Esophagus squamous epithelium (tissue), 5 donors: ENCODE measurements around the gene AOPEP. TPM values are rescaled to one million over a fixed set of nuclear protein-coding genes. Genes with fewer than 3 reads are reported as not detected.

Source experiments
- DNase-seq: peaks from one replicate; lab custom pipeline; 2025; lab: John Stamatoyannopoulos, UW
- H3K27ac ChIP-seq, 4 donors: fragments of 200-600 bp; sonication (generic); one replicate each; pipeline ENCODE4 v1.5.1; 2016 to 2019; ENCODE audit warnings: mild to moderate bottlenecking in 1 of 4
- H3K27me3 ChIP-seq, 4 donors: fragments of 200-600 bp; sonication (generic); 1 replicate in 3 of 4; 2 replicates in 1 of 4; pipeline versions ENCODE4 v1.5.1 to v1.6.0; 2017 to 2021; ENCODE audit warnings: antibody characterized with exemption in 1 of 4
- H3K36me3 ChIP-seq, 3 donors: fragments of 200-600 bp; sonication (generic); one replicate each; pipeline ENCODE4 v1.5.1; 2016 to 2019
- H3K4me1 ChIP-seq, 3 donors: fragments of 200-600 bp; sonication (generic); one replicate each; pipeline ENCODE4 v1.5.1; 2017 to 2019
- H3K4me3 ChIP-seq, 4 donors: fragments of 200-600 bp; sonication (generic); 1 replicate in 3 of 4; 2 replicates in 1 of 4; pipeline ENCODE4 v1.5.1; 2016 to 2019; ENCODE audit warnings: mild to moderate bottlenecking in 2 of 4, moderate library complexity in 1 of 4
- H3K9me3 ChIP-seq, 3 donors: fragments of 200-600 bp; sonication (generic); one replicate each; pipeline ENCODE4 v1.5.1; 2016 to 2019
- POLR2A ChIP-seq, 4 donors: fragments of 450-650 bp; IDR thresholded peaks; one replicate each; pipeline ENCODE4 v1.6.1; 2017; ENCODE audit warnings: antibody characterized with exemption in 4 of 4, mild to moderate bottlenecking in 4 of 4, moderate library complexity in 3 of 4
- WGBS, 2 donors: methylation state at CpG; one replicate each; pipeline ENCODE4 v1.1.5; 2018; 5-methylcytosine and 5-hydroxymethylcytosine counted together
- intact Hi-C: fragments of 100-400 bp; cut with DNase I; formaldehyde crosslinking; loops from one replicate; pipeline ENCODE4 v1.15.0; 2022
- total RNA-seq, 4 donors: library from RNA; depleted of rRNA; stranded (reverse); fragments of >200 nt; gene quantifications; one replicate each; pipeline ENCODE4 v1.1.0, GENCODE V29; 2016
- TF ChIP-seq, protein P1 (sequence below), 6 experiments: fragments of 450-650 bp in 4 of 6; fragments of 200-600 bp in 2 of 6; sonication (generic) in 2 of 6; IDR thresholded peaks; one replicate each; pipeline ENCODE4 v1.5.1; 2016 to 2019; ENCODE audit warnings: antibody characterized with exemption in 6 of 6, mild to moderate bottlenecking in 4 of 6, moderate library complexity in 4 of 6
- donor health status: DM: yes; HTN: yes; CAD: no.

AOPEP gene
- total RNA-seq, 4 donors from 2014 or later = 101 to 300 (median 115) TPM

GRCh38 chr9:95077766-95078370 lies 351.4 kb downstream of the AOPEP start:
- H3K4me1 ChIP-seq = peaks cover 38 to 100% (median 98%) of the 10 kb centered on the region in 3 donors
- WGBS, 2 donors = 21 to 60% methylated on average over 17 of the region's 17 CpGs
- H3K27me3 ChIP-seq = no peaks in the 10 kb centered on the region
- peak overlapping the region in 3 of 4 donors; percentile 0 to 34 (median 1) for H3K4me3 ChIP-seq
- intact Hi-C loops = no loop called here
- peaks cover 3 to 92% (median 6%) of the 10 kb centered on the region in 3 donors for H3K36me3 ChIP-seq
- no peak for DNase-seq
- H3K27ac ChIP-seq = peak overlapping the region; percentile 87 to 97 (median 89)
- H3K9me3 ChIP-seq = no peaks in the 10 kb centered on the region
- TF ChIP-seq, protein P1, sequence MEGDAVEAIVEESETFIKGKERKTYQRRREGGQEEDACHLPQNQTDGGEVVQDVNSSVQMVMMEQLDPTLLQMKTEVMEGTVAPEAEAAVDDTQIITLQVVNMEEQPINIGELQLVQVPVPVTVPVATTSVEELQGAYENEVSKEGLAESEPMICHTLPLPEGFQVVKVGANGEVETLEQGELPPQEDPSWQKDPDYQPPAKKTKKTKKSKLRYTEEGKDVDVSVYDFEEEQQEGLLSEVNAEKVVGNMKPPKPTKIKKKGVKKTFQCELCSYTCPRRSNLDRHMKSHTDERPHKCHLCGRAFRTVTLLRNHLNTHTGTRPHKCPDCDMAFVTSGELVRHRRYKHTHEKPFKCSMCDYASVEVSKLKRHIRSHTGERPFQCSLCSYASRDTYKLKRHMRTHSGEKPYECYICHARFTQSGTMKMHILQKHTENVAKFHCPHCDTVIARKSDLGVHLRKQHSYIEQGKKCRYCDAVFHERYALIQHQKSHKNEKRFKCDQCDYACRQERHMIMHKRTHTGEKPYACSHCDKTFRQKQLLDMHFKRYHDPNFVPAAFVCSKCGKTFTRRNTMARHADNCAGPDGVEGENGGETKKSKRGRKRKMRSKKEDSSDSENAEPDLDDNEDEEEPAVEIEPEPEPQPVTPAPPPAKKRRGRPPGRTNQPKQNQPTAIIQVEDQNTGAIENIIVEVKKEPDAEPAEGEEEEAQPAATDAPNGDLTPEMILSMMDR (IDR thresholded peaks at IDR 0.05) = no peak
- TF ChIP-seq POLR2A (IDR thresholded peaks at IDR 0.05) = no peak

GRCh38 chr9:95078511-95078910 lies 352.0 kb downstream of the AOPEP start:
- peaks cover 38 to 100% (median 98%) of the 10 kb centered on the region in 3 donors for H3K4me1 ChIP-seq
- H3K36me3 ChIP-seq = peaks cover 3 to 92% (median 12%) of the 10 kb centered on the region in 3 donors
- no peaks in the 10 kb centered on the region for H3K9me3 ChIP-seq
- peak overlapping the region in 2 of 4 donors; percentile 1 to 34 for H3K4me3 ChIP-seq
- DNase-seq = no peak
- H3K27ac ChIP-seq = peak overlapping the region; percentile 87 to 97 (median 89)
- WGBS, 2 donors = 38 to 46% methylated on average over 10 to 12 of the region's 12 CpGs
- TF ChIP-seq, protein P1 (IDR thresholded peaks at IDR 0.05) = no peak
- TF ChIP-seq POLR2A (IDR thresholded peaks at IDR 0.05) = no peak
- no peaks in the 10 kb centered on the region for H3K27me3 ChIP-seq
- intact Hi-C loops = no loop called here

GRCh38 chr9:95078939-95079338 lies 352.4 kb downstream of the AOPEP start:
- Histone ChIP-seq H3K4me1 (peaks cover 39 to 100% (median 95%) of the 10 kb centered on the region in 3 donors), H3K27me3 (no peaks in the 10 kb centered on the region), H3K4me3 (peak overlapping the region in 2 of 4 donors; percentile 1 to 34), H3K27ac (peak overlapping the region; percentile 87 to 97 (median 89)), H3K36me3 (peaks cover 3 to 92% (median 12%) of the 10 kb centered on the region in 3 donors), H3K9me3 (no peaks in the 10 kb centered on the region)
- TF ChIP-seq POLR2A (IDR thresholded peaks at IDR 0.05) = no peak
- TF ChIP-seq, protein P1 (IDR thresholded peaks at IDR 0.05) = peak in 2 of 6 experiments; percentile 26 to 30
- 24 to 32% methylated on average over 5 to 6 of the region's 6 CpGs for WGBS, 2 donors
- intact Hi-C loops = no loop called here
- DNase-seq = no peak

GRCh38 chr9:95079461-95079860 lies 353.0 kb downstream of the AOPEP start:
- Histone ChIP-seq H3K36me3 (peaks cover 3 to 91% (median 12%) of the 10 kb centered on the region in 3 donors), H3K9me3 (no peaks in the 10 kb centered on the region), H3K27ac (peak overlapping the region; percentile 87 to 97 (median 89)), H3K4me3 (peak overlapping the region in 1 of 4 donors; percentile 34), H3K4me1 (peaks cover 39 to 100% (median 90%) of the 10 kb centered on the region in 3 donors), H3K27me3 (no peaks in the 10 kb centered on the region)
- DNase-seq = no peak
- WGBS, 2 donors = 42 to 46% methylated on average over 9 to 10 of the region's 10 CpGs
- intact Hi-C loops = no loop called here
- TF ChIP-seq POLR2A (IDR thresholded peaks at IDR 0.05) = no peak
- TF ChIP-seq, protein P1 (IDR thresholded peaks at IDR 0.05) = no peak

- peaks cover 50 to 100% (median 91%) of the 10 kb centered on the region in 3 donors for H3K4me1 ChIP-seq
- DNase-seq = no peak
- WGBS, 2 donors = 56 to 81% methylated on average over 3 to 13 of the region's 20 CpGs
Measured at GRCh38 chr9:95080961-95081647, 354.6 kb downstream of the AOPEP start.

More at GRCh38 chr9:95080961-95081647, 354.6 kb downstream of the AOPEP start:
- Histone ChIP-seq H3K9me3 (no peaks in the 10 kb centered on the region), H3K4me3 (no peak overlapping the region), H3K27me3 (no peaks in the 10 kb centered on the region), H3K36me3 (peaks cover 12 to 91% (median 15%) of the 10 kb centered on the region in 3 donors), H3K27ac (peak overlapping the region; percentile 87 to 97 (median 89))
- intact Hi-C loops = no loop called here
- TF ChIP-seq, protein P1 (IDR thresholded peaks at IDR 0.05) = no peak
- TF ChIP-seq POLR2A (IDR thresholded peaks at IDR 0.05) = no peak
